BJ (cell line): ENCODE results near the gene SH3BGR. TPM values are rescaled to one million over a fixed set of nuclear protein-coding genes. Genes with fewer than 3 reads are reported as not detected.

ENCODE experiments used
- CTCF ChIA-PET: fragments of 350-600 bp; formaldehyde crosslinking; extraction: SDS; loops from one replicate; lab custom pipeline; 2021; ENCODE audit warnings: antibody characterized with exemption, inconsistent platforms; lab: Yijun Ruan, JAX
- POLR2A ChIA-PET: fragments of 300-600 bp; sonication (Branson Sonifier 250); formaldehyde crosslinking; extraction: SDS; loops from one replicate; lab custom pipeline; 2021; ENCODE audit warnings: antibody characterized with exemption; lab: Charles Lee
- DNase-seq: peaks from one replicate; pipeline ENCODE4 v3.0.0-alpha.2; 2011; ENCODE audit warnings: low read depth
- H3K27me3 ChIP-seq: 2 replicates; pipeline ENCODE4 v1.6.0; 2011; ENCODE audit warnings: low read length; ENCODE audit not compliant: control insufficient read depth, insufficient read depth
- H3K36me3 ChIP-seq: 2 replicates; pipeline ENCODE4 v1.5.1; 2011; ENCODE audit warnings: low read length; ENCODE audit not compliant: control insufficient read depth, insufficient read depth
- H3K4me3 ChIP-seq: 2 replicates; pipeline ENCODE4 v1.5.1; 2011; ENCODE audit warnings: low read depth, mild to moderate bottlenecking, control low read depth, low read length
- polyA plus RNA-seq: library from polyadenylated mRNA; depleted of rRNA; stranded (reverse); fragments of >200 nt; gene quantifications from 2 replicates; pipeline ENCODE4 v1.2.3, GENCODE V29; 2011
- TF ChIP-seq, protein P1 (sequence below): IDR thresholded peaks from 2 replicates; pipeline ENCODE4 v1.5.1; 2011; ENCODE audit warnings: low read depth, mild to moderate bottlenecking, control low read depth, inconsistent platforms, low read length, moderate library complexity; ENCODE audit not compliant: insufficient read depth

SH3BGR gene
- polyA plus RNA-seq, 1 experiment, result 0.23 TPM

DNA sequence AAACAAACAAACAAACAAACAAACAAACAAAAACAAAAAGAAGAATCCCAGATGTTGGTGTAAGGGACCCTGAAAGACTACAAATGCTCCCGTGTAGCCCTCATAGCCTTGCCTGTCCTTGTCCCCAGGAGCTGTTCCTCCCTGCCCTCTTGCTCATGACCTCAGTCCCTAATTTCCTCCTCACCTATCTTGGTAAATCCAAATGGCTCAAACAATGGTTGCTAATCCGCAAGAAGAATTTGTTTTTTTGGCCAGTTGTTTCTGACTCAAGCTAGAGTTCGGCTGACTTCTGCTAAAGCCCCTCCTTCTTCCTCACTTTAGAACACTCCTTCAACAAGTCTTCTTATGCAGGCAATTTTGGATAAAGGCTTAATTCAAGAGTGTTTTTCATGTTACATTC is 21.8 kb upstream of the SH3BGR start:
- ChIA-PET POLR2A (no interaction called here), CTCF (interaction anchor here (3.7 kb wide), 1 partner anchor 11 kb away, joined by 25 read pairs; no protein-coding TSS in a partner anchor)
- DNase-seq, result no peak
- Histone ChIP-seq H3K27me3 (no peaks in the 10 kb centered on the region), H3K4me3 (no peak overlapping the region), H3K36me3 (no peaks in the 10 kb centered on the region)
- TF ChIP-seq, protein P1, sequence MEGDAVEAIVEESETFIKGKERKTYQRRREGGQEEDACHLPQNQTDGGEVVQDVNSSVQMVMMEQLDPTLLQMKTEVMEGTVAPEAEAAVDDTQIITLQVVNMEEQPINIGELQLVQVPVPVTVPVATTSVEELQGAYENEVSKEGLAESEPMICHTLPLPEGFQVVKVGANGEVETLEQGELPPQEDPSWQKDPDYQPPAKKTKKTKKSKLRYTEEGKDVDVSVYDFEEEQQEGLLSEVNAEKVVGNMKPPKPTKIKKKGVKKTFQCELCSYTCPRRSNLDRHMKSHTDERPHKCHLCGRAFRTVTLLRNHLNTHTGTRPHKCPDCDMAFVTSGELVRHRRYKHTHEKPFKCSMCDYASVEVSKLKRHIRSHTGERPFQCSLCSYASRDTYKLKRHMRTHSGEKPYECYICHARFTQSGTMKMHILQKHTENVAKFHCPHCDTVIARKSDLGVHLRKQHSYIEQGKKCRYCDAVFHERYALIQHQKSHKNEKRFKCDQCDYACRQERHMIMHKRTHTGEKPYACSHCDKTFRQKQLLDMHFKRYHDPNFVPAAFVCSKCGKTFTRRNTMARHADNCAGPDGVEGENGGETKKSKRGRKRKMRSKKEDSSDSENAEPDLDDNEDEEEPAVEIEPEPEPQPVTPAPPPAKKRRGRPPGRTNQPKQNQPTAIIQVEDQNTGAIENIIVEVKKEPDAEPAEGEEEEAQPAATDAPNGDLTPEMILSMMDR, result no peak

DNA sequence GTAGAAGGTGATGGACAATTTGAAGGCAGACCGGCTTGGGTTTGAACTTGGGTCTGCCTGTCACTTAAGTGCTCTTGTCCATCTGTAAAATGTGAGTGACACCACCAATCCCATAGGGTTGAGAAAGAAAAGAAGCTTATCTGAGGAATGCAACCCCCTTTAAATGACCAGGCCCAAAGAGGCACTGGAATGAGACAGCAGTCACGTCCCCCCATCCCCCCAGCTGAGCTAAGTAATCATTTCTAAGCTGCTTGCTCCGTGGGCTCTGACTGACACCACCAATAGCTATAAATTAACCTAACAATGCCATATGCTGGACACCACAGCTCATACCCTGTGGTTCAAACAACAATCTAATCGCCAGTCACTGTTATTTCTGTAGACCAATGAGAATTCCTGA is 21.3 kb upstream of the SH3BGR start:
- Histone ChIP-seq H3K36me3 (no peaks in the 10 kb centered on the region), H3K4me3 (no peak overlapping the region), H3K27me3 (no peaks in the 10 kb centered on the region)
- POLR2A ChIA-PET, result no interaction called here
- no peak for DNase-seq
- CTCF ChIA-PET, result interaction anchor here (0.9 to 3.7 kb wide), 2 partner anchors 11 to 14 kb away, joined by 3 to 25 read pairs; no protein-coding TSS in a partner anchor
- TF ChIP-seq, protein P1, result no peak

DNA sequence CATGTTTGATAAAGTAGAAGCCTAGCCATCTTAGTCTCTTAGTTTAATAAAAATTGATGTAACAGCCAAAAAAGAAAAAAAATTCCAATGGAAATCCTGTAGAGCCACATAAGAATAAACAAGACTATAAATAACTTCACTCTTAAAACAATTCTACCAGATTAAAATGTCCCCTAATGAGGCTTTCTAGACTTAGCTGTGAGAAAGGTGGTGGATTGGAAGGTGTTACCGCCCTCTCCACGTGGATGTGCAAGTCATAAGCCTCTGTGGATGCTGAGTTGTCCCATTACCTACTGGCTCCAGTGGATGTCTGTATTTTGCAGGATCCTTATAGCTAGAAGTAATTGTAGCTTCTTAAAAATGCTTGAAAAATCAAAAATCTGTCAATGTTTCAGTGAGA is 20.8 kb upstream of the SH3BGR start:
- ChIA-PET CTCF (interaction anchor here (0.9 to 3.7 kb wide), 2 partner anchors 10 to 14 kb away, joined by 3 to 25 read pairs; no protein-coding TSS in a partner anchor), POLR2A (no interaction called here)
- DNase-seq, result no peak
- TF ChIP-seq, protein P1, result no peak
- no peaks in the 10 kb centered on the region for H3K27me3 ChIP-seq
- no peak overlapping the region for H3K4me3 ChIP-seq
- no peaks in the 10 kb centered on the region for H3K36me3 ChIP-seq

DNA sequence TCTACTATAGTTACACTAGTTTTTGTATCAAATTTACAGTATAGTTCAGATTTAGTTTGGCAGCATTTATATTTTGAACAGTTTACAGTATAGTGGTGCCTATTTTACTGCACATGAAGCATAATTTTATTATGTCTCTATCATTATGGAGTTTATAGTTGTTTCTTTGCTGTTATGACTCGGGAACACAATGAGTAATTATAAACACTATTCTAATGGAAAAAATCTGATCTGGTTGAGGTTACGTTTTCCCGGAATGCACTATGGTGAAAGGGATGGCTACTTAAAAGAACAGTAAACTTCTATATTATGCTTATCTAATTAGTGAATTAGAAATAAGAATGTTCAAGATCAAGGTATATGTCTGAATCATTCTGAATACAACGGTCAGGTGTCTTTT is 16.8 kb upstream of the SH3BGR start:
- no peak for DNase-seq

DNA sequence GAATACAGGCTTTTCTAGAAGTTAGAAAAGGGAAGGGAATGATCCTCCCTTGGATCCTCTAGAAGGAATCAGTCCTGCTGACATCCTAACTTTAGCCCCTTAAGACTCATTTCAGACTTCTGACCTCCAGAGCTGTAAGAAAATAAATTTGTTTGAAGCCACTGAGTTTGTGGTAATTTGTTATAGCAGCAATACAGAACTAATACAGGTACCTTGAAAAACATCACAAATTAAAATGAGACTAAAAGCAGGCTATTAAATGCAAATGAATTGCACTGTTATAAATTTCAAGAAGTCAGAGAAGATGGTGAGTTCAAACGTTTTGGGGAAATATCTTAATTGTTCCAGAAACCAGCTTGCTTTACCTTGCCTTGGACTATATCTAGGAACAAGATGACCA is 12.5 kb upstream of the SH3BGR start:
- ChIA-PET POLR2A (no interaction called here), CTCF (interaction anchor here (4.0 kb wide), 1 partner anchor 9 kb away, joined by 25 read pairs; no protein-coding TSS in a partner anchor)
- TF ChIP-seq, protein P1, result no peak
- no peaks in the 10 kb centered on the region for H3K36me3 ChIP-seq
- H3K27me3 ChIP-seq, result no peaks in the 10 kb centered on the region
- H3K4me3 ChIP-seq, result no peak overlapping the region
- no peak for DNase-seq

More for the DNA sequence above, 16.8 kb upstream of the SH3BGR start:
- H3K36me3 ChIP-seq, result no peaks in the 10 kb centered on the region
- CTCF ChIA-PET, result no interaction called here
- POLR2A ChIA-PET, result no interaction called here
- H3K27me3 ChIP-seq, result no peaks in the 10 kb centered on the region
- no peak overlapping the region for H3K4me3 ChIP-seq
- TF ChIP-seq, protein P1, result no peak
